Neural cell (in vitro differentiated cells): ENCODE data around the gene COPS6. TPM values are rescaled to one million over a fixed set of nuclear protein-coding genes. Genes with fewer than 3 reads are reported as not detected.

Experiments used
- H2AFZ ChIP-seq: fragments of 200-600, 300-800 bp; sonication (generic), shearing (Covaris generic); 2 replicates; pipeline ENCODE4 v1.6.0; 2014; ENCODE audit warnings: low read depth, mild to moderate bottlenecking, antibody characterized with exemption, low read length, moderate library complexity
- H3F3A ChIP-seq: fragments of 200-600 bp; shearing (Covaris generic); 2 replicates; pipeline ENCODE4 v1.6.1; 2016; ENCODE audit warnings: mild to moderate bottlenecking, moderate library complexity, mixed read lengths, antibody characterized with exemption, low read length; ENCODE audit not compliant: insufficient read depth, poor library complexity, severe bottlenecking
- H3K27ac ChIP-seq: fragments of 200-600, 300-800 bp; sonication (generic), shearing (Covaris generic); 2 replicates; pipeline ENCODE4 v1.5.1; 2014; ENCODE audit warnings: mild to moderate bottlenecking, low read length, moderate library complexity
- H3K27me3 ChIP-seq: fragments of 300-800, 200-600 bp; sonication (generic), shearing (Covaris generic); 2 replicates; pipeline ENCODE4 v1.6.0; 2014; ENCODE audit warnings: mild to moderate bottlenecking, low read depth, low read length, moderate library complexity; ENCODE audit not compliant: insufficient read depth
- H3K36me3 ChIP-seq: fragments of 300-800, 200-600 bp; sonication (generic), shearing (Covaris generic); 2 replicates; pipeline ENCODE4 v1.5.1; 2014; ENCODE audit warnings: mild to moderate bottlenecking, antibody characterized with exemption, low read length, moderate library complexity; ENCODE audit not compliant: insufficient read depth
- H3K4me2 ChIP-seq: fragments of 300-800, 200-600 bp; sonication (generic), shearing (Covaris generic); 2 replicates; pipeline ENCODE4 v1.6.0; 2014; ENCODE audit warnings: mild to moderate bottlenecking, low read length
- H3K4me3 ChIP-seq: fragments of 300-800, 200-600 bp; sonication (generic), shearing (Covaris generic); 2 replicates; pipeline ENCODE4 v1.5.1; 2014; ENCODE audit warnings: mild to moderate bottlenecking, low read length, moderate library complexity
- H3K79me2 ChIP-seq: fragments of 200-600 bp; shearing (Covaris generic); replicated peaks from 2 replicates; pipeline ENCODE4 v1.6.0; 2014; ENCODE audit warnings: mild to moderate bottlenecking, low read length, moderate library complexity; ENCODE audit not compliant: insufficient read depth
- H3K9ac ChIP-seq: fragments of 300-800, 200-600 bp; sonication (generic), shearing (Covaris generic); 2 replicates; pipeline ENCODE4 v1.6.1; 2016; ENCODE audit warnings: mild to moderate bottlenecking, low read length, mixed read lengths
- H3K9me2 ChIP-seq: fragments of 200-600 bp; shearing (Covaris generic); 2 replicates; pipeline ENCODE4 v1.6.1; 2016; ENCODE audit warnings: mild to moderate bottlenecking, low read length, mixed read lengths; ENCODE audit not compliant: insufficient read depth
- H3K9me3 ChIP-seq: fragments of 200-600, 300-800 bp; sonication (generic), shearing (Covaris generic); 2 replicates; pipeline ENCODE4 v1.6.1; 2016; ENCODE audit warnings: mild to moderate bottlenecking, mixed run types, low read length, moderate library complexity, mixed read lengths
- H4K20me1 ChIP-seq: fragments of 200-600 bp; shearing (Covaris generic); 2 replicates; pipeline ENCODE4 v1.6.1; 2016; ENCODE audit warnings: mild to moderate bottlenecking, mixed run types; ENCODE audit not compliant: insufficient read depth
- EP300 ChIP-seq: fragments of 450-650 bp; conservative IDR thresholded peaks from 2 replicates; pipeline ENCODE4 v1.6.1; 2014; ENCODE audit warnings: antibody characterized with exemption, mild to moderate bottlenecking, moderate library complexity; ENCODE audit not compliant: poor library complexity, severe bottlenecking
- EZH2 ChIP-seq: fragments of 200-600, 300-800 bp; shearing (Covaris generic), sonication (generic); IDR thresholded peaks from 2 replicates; pipeline ENCODE4 v1.6.1; 2014; ENCODE audit warnings: antibody characterized with exemption, low read length, borderline replicate concordance, mild to moderate bottlenecking; ENCODE audit not compliant: insufficient read depth, poor library complexity, severe bottlenecking
- MXI1 ChIP-seq: fragments of 450-650 bp; conservative IDR thresholded peaks from 2 replicates; pipeline ENCODE4 v1.6.1; 2014; ENCODE audit warnings: antibody characterized with exemption, mild to moderate bottlenecking; ENCODE audit not compliant: poor library complexity, severe bottlenecking
- POLR2AphosphoS5 ChIP-seq: IDR thresholded peaks from 2 replicates; pipeline ENCODE4 v1.6.1; 2012
- RAD21 ChIP-seq: fragments of 450-650 bp; conservative IDR thresholded peaks from 2 replicates; pipeline ENCODE4 v1.6.1; 2014; ENCODE audit warnings: antibody characterized with exemption, mild to moderate bottlenecking, moderate library complexity
- SMC3 ChIP-seq: fragments of 450-650 bp; conservative IDR thresholded peaks from 2 replicates; pipeline ENCODE4 v1.6.1; 2014; ENCODE audit warnings: antibody characterized with exemption, mild to moderate bottlenecking, moderate library complexity; ENCODE audit not compliant: poor library complexity
- TAF1 ChIP-seq: IDR thresholded peaks from 2 replicates; pipeline ENCODE4 v1.6.1; 2012; ENCODE audit warnings: low read depth
- polyA plus RNA-seq: library from polyadenylated mRNA; depleted of rRNA; stranded (reverse); fragments of >200 nt; gene quantifications from 2 replicates; pipeline ENCODE4 v1.2.3, GENCODE V29; 2014
- TF ChIP-seq, protein P1 (sequence below): IDR thresholded peaks from 2 replicates; pipeline ENCODE4 v1.6.1; 2012; ENCODE audit warnings: borderline replicate concordance
- TF ChIP-seq, protein P2 (sequence below): fragments of 450-650 bp; IDR thresholded peaks from 2 replicates; pipeline ENCODE4 v1.5.1; 2014; ENCODE audit warnings: antibody characterized with exemption, mild to moderate bottlenecking, moderate library complexity; ENCODE audit not compliant: poor library complexity, severe bottlenecking

Gene COPS6
- polyA plus RNA-seq, 1 donor from 2014 or later, result 57.1 TPM

DNA sequence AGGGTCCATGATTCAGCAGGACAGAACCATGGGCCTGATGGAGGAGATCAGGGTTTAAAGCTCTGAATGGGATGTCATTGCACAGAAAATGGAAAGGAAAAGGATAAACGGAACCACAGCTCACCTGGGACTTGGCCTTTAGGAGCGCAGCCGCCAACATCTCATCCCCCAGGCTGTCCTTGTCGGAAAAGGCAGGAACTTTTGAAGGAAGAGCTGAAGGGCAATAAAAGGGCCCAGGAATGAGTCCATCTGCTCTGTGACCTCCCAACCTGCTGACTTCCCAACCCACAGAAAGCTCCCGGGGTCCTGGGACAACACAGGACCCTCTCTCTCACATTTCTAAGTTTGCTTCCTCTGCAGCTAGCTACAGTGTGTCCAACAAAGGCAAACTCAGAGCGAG lies 13.4 kb upstream of the COPS6 start:
- TF ChIP-seq TAF1 (no peak), EZH2 (no peak), POLR2AphosphoS5 (no peak), EP300 (no peak), SMC3 (no peak), MXI1 (no peak), RAD21 (no peak)
- TF ChIP-seq, protein P1, sequence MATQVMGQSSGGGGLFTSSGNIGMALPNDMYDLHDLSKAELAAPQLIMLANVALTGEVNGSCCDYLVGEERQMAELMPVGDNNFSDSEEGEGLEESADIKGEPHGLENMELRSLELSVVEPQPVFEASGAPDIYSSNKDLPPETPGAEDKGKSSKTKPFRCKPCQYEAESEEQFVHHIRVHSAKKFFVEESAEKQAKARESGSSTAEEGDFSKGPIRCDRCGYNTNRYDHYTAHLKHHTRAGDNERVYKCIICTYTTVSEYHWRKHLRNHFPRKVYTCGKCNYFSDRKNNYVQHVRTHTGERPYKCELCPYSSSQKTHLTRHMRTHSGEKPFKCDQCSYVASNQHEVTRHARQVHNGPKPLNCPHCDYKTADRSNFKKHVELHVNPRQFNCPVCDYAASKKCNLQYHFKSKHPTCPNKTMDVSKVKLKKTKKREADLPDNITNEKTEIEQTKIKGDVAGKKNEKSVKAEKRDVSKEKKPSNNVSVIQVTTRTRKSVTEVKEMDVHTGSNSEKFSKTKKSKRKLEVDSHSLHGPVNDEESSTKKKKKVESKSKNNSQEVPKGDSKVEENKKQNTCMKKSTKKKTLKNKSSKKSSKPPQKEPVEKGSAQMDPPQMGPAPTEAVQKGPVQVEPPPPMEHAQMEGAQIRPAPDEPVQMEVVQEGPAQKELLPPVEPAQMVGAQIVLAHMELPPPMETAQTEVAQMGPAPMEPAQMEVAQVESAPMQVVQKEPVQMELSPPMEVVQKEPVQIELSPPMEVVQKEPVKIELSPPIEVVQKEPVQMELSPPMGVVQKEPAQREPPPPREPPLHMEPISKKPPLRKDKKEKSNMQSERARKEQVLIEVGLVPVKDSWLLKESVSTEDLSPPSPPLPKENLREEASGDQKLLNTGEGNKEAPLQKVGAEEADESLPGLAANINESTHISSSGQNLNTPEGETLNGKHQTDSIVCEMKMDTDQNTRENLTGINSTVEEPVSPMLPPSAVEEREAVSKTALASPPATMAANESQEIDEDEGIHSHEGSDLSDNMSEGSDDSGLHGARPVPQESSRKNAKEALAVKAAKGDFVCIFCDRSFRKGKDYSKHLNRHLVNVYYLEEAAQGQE, result no peak
- TF ChIP-seq, protein P2, sequence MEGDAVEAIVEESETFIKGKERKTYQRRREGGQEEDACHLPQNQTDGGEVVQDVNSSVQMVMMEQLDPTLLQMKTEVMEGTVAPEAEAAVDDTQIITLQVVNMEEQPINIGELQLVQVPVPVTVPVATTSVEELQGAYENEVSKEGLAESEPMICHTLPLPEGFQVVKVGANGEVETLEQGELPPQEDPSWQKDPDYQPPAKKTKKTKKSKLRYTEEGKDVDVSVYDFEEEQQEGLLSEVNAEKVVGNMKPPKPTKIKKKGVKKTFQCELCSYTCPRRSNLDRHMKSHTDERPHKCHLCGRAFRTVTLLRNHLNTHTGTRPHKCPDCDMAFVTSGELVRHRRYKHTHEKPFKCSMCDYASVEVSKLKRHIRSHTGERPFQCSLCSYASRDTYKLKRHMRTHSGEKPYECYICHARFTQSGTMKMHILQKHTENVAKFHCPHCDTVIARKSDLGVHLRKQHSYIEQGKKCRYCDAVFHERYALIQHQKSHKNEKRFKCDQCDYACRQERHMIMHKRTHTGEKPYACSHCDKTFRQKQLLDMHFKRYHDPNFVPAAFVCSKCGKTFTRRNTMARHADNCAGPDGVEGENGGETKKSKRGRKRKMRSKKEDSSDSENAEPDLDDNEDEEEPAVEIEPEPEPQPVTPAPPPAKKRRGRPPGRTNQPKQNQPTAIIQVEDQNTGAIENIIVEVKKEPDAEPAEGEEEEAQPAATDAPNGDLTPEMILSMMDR, result no peak
- Histone ChIP-seq H3K9me2 (no peaks in the 10 kb centered on the region), H3K27ac (no peak overlapping the region), H3K4me3 (no peak overlapping the region), H4K20me1 (no peaks in the 10 kb centered on the region), H3K27me3 (no peaks in the 10 kb centered on the region), H3K9ac (no peak overlapping the region), H2AFZ (no peak overlapping the region), H3K36me3 (peaks cover 36% of the 10 kb centered on the region), H3K9me3 (peaks cover 11% of the 10 kb centered on the region), H3K79me2 (peaks cover 38% of the 10 kb centered on the region), H3F3A (no peaks in the 10 kb centered on the region), H3K4me2 (no peak overlapping the region)

DNA sequence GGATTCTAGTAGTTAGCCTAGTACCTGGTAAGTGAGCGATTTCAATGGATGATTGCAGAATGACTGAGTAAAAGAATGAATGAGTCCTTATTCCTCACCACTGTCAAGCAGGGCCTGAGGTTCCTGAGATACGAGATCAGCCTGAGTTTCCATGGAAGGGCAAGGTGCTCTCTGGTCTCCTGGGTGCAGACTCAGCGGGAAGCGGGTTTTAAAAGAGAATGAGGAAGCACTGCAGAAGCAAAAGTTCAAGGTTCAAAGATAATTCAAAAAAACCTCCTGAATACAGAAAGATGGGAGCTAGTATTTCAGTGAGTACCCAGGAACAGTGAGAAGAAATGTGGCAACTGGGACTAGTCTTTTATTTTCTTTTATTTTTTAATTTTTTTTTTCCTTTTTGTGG lies 11.6 kb upstream of the COPS6 start:
- H3K9me2 ChIP-seq, result no peaks in the 10 kb centered on the region
- no peak overlapping the region for H3K4me2 ChIP-seq
- no peaks in the 10 kb centered on the region for H3K27me3 ChIP-seq
- no peak overlapping the region for H2AFZ ChIP-seq
- no peak for TF ChIP-seq EZH2
- no peak for TF ChIP-seq EP300
- TF ChIP-seq POLR2AphosphoS5, result no peak
- no peak for TF ChIP-seq TAF1
- no peak for TF ChIP-seq MXI1
- TF ChIP-seq RAD21, result no peak
- TF ChIP-seq SMC3, result no peak
- TF ChIP-seq, protein P1, result no peak
- TF ChIP-seq, protein P2, result no peak
- peaks cover 47% of the 10 kb centered on the region for H3K79me2 ChIP-seq
- H3F3A ChIP-seq, result no peaks in the 10 kb centered on the region
- no peak overlapping the region for H3K27ac ChIP-seq
- H4K20me1 ChIP-seq, result no peaks in the 10 kb centered on the region
- no peaks in the 10 kb centered on the region for H3K9me3 ChIP-seq
- no peak overlapping the region for H3K9ac ChIP-seq
- no peak overlapping the region for H3K4me3 ChIP-seq
- H3K36me3 ChIP-seq, result peaks cover 20% of the 10 kb centered on the region
